GM12878 (cell line): Measurements from ENCODE around the gene SNX21. TPM values are rescaled to one million over a fixed set of nuclear protein-coding genes. Genes with fewer than 3 reads are reported as not detected.

ENCODE experiments used
- ATAC-seq: fragments of 200-7000 bp; cut with Tn5 transposase; 3 replicates; pipeline ENCODE4 v1.9.1; 2020; ENCODE audit warnings: mild to moderate bottlenecking, moderate library complexity
- BruUV-seq: library from RNA; stranded (reverse); fragments of 400-500 nt; replicated peaks from 2 replicates; lab custom pipeline; 2021; lab: Mats Ljungman, UMichigan
- CTCF ChIA-PET: fragments of 300-600 bp; sonication (Branson Sonifier 250); formaldehyde crosslinking; extraction: SDS; loops from one replicate; lab custom pipeline; 2021; ENCODE audit warnings: inconsistent platforms; lab: Yijun Ruan, JAX
- POLR2A ChIA-PET: fragments of 350-600 bp; formaldehyde crosslinking; extraction: SDS; loops from one replicate; lab custom pipeline; 2021; ENCODE audit warnings: inconsistent platforms; lab: Charles Lee
- RAD21 ChIA-PET: fragments of 300-600 bp; sonication (Branson Sonifier 250); formaldehyde crosslinking; loops from one replicate; lab custom pipeline; 2023; ENCODE audit warnings: antibody characterized with exemption; ENCODE audit not compliant: unreplicated experiment; lab: Charles Lee
- SMC1A ChIA-PET: fragments of 300-600 bp; sonication (Branson Sonifier 250); formaldehyde crosslinking; loops from one replicate; lab custom pipeline; 2023; ENCODE audit not compliant: unreplicated experiment, uncharacterized antibody; lab: Charles Lee
- DNase-seq: peaks from one replicate; pipeline ENCODE4 v3.0.0-alpha.2; 2011; ENCODE audit warnings: low read depth, low spot score
- FAIRE-seq: peaks from 3 replicates; lab custom pipeline; 2011; peaks lifted over from hg19 to GRCh38; lab: Jason Lieb, UNC
- H2AFZ ChIP-seq: 2 replicates; pipeline ENCODE4 v1.6.0; 2011; ENCODE audit warnings: low read depth, low read length, control low read depth; ENCODE audit not compliant: control insufficient read depth
- H3K27ac ChIP-seq: 2 replicates; pipeline ENCODE4 v1.5.1; 2011; ENCODE audit warnings: control low read depth; ENCODE audit not compliant: control insufficient read depth, insufficient read depth
- H3K27me3 ChIP-seq, 2 experiments: replicated peaks in 1 of 2; 2 replicates each; pipeline versions ENCODE4 v1.6.0 to v1.6.1; 2011; ENCODE audit warnings: low read length in 1 of 2; ENCODE audit not compliant: control insufficient read depth in 2 of 2, insufficient read depth in 2 of 2
- H3K36me3 ChIP-seq, 2 experiments: 2 replicates each; pipeline ENCODE4 v1.5.1; 2011; ENCODE audit warnings: low read length in 1 of 2; ENCODE audit not compliant: control insufficient read depth in 2 of 2, insufficient read depth in 2 of 2
- H3K4me1 ChIP-seq: 2 replicates; pipeline ENCODE4 v1.6.1; 2011; ENCODE audit warnings: mild to moderate bottlenecking, low read length, moderate library complexity, mixed read lengths; ENCODE audit not compliant: control insufficient read depth, insufficient read depth
- H3K4me2 ChIP-seq: 2 replicates; pipeline ENCODE4 v1.6.0; 2011; ENCODE audit warnings: control low read depth; ENCODE audit not compliant: control insufficient read depth, insufficient read depth
- H3K4me3 ChIP-seq: fragments of 200-600 bp; sonication (generic); 2 replicates; pipeline ENCODE4 v1.5.1; 2016
- H3K79me2 ChIP-seq: 2 replicates; pipeline ENCODE4 v1.6.0; 2011; ENCODE audit warnings: low read length; ENCODE audit not compliant: control insufficient read depth, insufficient read depth
- H3K9ac ChIP-seq: 2 replicates; pipeline ENCODE4 v1.8.0; 2011; ENCODE audit warnings: low read length, control low read depth, mixed read lengths; ENCODE audit not compliant: control insufficient read depth, insufficient read depth
- H3K9me3 ChIP-seq: replicated peaks from 3 replicates; pipeline ENCODE4 v1.5.1; 2011; ENCODE audit warnings: mild to moderate bottlenecking, low read length; ENCODE audit not compliant: control insufficient read depth, insufficient read depth
- H4K20me1 ChIP-seq: 2 replicates; pipeline ENCODE4 v1.6.0; 2011; ENCODE audit not compliant: control insufficient read depth, insufficient read depth
- EED ChIP-seq: sonication (generic); IDR thresholded peaks from 2 replicates; pipeline ENCODE4 v1.6.1; 2016; ENCODE audit warnings: antibody characterized with exemption, low read depth
- IKZF1 ChIP-seq: fragments of 450-650 bp; conservative IDR thresholded peaks from 2 replicates; pipeline ENCODE4 v1.6.1; 2017; ENCODE audit warnings: antibody characterized with exemption, mild to moderate bottlenecking
- IKZF2 ChIP-seq, 2 experiments: fragments of 450-650 bp; IDR thresholded peaks; 2 replicates each; pipeline ENCODE4 v1.6.1; 2017; ENCODE audit warnings: mild to moderate bottlenecking in 2 of 2, moderate library complexity in 2 of 2
- MEF2A ChIP-seq: IDR thresholded peaks from 2 replicates; pipeline ENCODE4 v1.6.1; 2011; ENCODE audit warnings: low read depth, mild to moderate bottlenecking, low read length, moderate library complexity; ENCODE audit not compliant: insufficient read depth
- MTA2 ChIP-seq: fragments of 450-650 bp; IDR thresholded peaks from 2 replicates; pipeline ENCODE4 v1.6.1; 2016; ENCODE audit warnings: low read depth, mild to moderate bottlenecking, moderate library complexity
- MTA3 ChIP-seq: IDR thresholded peaks from 2 replicates; pipeline ENCODE4 v1.6.1; 2012; ENCODE audit warnings: low read length, inconsistent platforms, borderline replicate concordance
- NFYB ChIP-seq: IDR thresholded peaks from 2 replicates; pipeline ENCODE4 v1.6.1; 2011; ENCODE audit warnings: low read depth, mild to moderate bottlenecking, low read length, improper control_type of control experiment, moderate library complexity; ENCODE audit not compliant: insufficient read depth
- POU2F2 ChIP-seq: IDR thresholded peaks from 3 replicates; pipeline ENCODE4 v1.6.1; 2011; ENCODE audit warnings: low read depth, mild to moderate bottlenecking, low read length, borderline replicate concordance
- SPI1 ChIP-seq: IDR thresholded peaks from 2 replicates; pipeline ENCODE4 v1.6.1; 2011; ENCODE audit warnings: low read depth, mild to moderate bottlenecking, low read length, moderate library complexity, borderline replicate concordance; ENCODE audit not compliant: insufficient read depth
- YY1 ChIP-seq: IDR thresholded peaks from 2 replicates; pipeline ENCODE4 v1.6.1; 2011; ENCODE audit warnings: low read depth, mild to moderate bottlenecking, low read length
- WGBS: methylation state at CpG from one replicate; pipeline ENCODE4 v1.1.6; 2016; ENCODE audit warnings: low lambda C conversion rate; ENCODE audit not compliant: insufficient replicate concordance, insufficient coverage; ENCODE audit errors: missing lambda C conversion rate; 5-methylcytosine and 5-hydroxymethylcytosine counted together
- in situ Hi-C: fragments of 300-500 bp; cut with MboI; formaldehyde crosslinking; loops from 9 replicates; pipeline ENCODE4 v1.14.3; 2018; ENCODE audit warnings: mixed read lengths
- intact Hi-C: fragments of 100-400 bp; cut with micrococcal nuclease; formaldehyde crosslinking; loops from one replicate; pipeline ENCODE4 v1.14.2; 2022; ENCODE audit not compliant: unreplicated experiment
- polyA plus RNA-seq, 11 experiments: library from polyadenylated mRNA; depleted of rRNA in 4 of 11; unstranded in 6 of 11; stranded (reverse) in 5 of 11; fragments of >200 nt; fragmentation: Nextera tagmentation in 4 of 11; fragmentation: Illumina TruSeq in 1 of 11; extraction: Ambion mirVana in 4 of 11; extraction: Trizol in 1 of 11; gene quantifications; 1 replicate in 1 of 11; 2 replicates in 10 of 11; pipeline versions ENCODE4 v1.2.1 to v1.2.3, GENCODE V29; 2011 to 2016; ENCODE audit warnings: inconsistent platforms in 2 of 11, missing spikeins in 2 of 11, low read depth in 1 of 11
- total RNA-seq, 4 experiments: library from RNA; depleted of rRNA in 3 of 4; stranded (reverse); fragments of >200 nt in 3 of 4; fragmentation: Illumina TruSeq in 1 of 4; extraction: Trizol in 1 of 4; gene quantifications; 2 replicates each; pipeline versions ENCODE4 v1.2.1 to v1.2.3, GENCODE V29; 2013 to 2021
- TF ChIP-seq, protein P1 (sequence below): fragments of 450-650 bp; IDR thresholded peaks from 2 replicates; pipeline ENCODE4 v1.6.1; 2017; ENCODE audit warnings: antibody characterized with exemption, mild to moderate bottlenecking, moderate library complexity
- TF ChIP-seq, protein P2 (sequence below): IDR thresholded peaks from 2 replicates; pipeline ENCODE4 v1.6.1; 2012; ENCODE audit warnings: low read depth, low read length, improper control_type of control experiment
- TF ChIP-seq, protein P3 (sequence below): fragments of 450-650 bp; IDR thresholded peaks from 2 replicates; pipeline ENCODE4 v1.6.1; 2016; ENCODE audit warnings: mild to moderate bottlenecking

SNX21 gene
- total and polyA plus RNA-seq, 10 of the 15 experiments (the other 5 are each of a cell fraction or from before 2014, with no cell fraction given) = 0.10 to 1.4 (median 0.57) TPM

GRCh38 chr20:45841407-45842129 is 8.0 kb downstream of the SNX21 start (continued):
- TF ChIP-seq, protein P1, sequence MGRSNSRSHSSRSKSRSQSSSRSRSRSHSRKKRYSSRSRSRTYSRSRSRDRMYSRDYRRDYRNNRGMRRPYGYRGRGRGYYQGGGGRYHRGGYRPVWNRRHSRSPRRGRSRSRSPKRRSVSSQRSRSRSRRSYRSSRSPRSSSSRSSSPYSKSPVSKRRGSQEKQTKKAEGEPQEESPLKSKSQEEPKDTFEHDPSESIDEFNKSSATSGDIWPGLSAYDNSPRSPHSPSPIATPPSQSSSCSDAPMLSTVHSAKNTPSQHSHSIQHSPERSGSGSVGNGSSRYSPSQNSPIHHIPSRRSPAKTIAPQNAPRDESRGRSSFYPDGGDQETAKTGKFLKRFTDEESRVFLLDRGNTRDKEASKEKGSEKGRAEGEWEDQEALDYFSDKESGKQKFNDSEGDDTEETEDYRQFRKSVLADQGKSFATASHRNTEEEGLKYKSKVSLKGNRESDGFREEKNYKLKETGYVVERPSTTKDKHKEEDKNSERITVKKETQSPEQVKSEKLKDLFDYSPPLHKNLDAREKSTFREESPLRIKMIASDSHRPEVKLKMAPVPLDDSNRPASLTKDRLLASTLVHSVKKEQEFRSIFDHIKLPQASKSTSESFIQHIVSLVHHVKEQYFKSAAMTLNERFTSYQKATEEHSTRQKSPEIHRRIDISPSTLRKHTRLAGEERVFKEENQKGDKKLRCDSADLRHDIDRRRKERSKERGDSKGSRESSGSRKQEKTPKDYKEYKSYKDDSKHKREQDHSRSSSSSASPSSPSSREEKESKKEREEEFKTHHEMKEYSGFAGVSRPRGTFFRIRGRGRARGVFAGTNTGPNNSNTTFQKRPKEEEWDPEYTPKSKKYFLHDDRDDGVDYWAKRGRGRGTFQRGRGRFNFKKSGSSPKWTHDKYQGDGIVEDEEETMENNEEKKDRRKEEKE = no peak
- no peak for TF ChIP-seq MTA3
- no peak for TF ChIP-seq POU2F2

DNA sequence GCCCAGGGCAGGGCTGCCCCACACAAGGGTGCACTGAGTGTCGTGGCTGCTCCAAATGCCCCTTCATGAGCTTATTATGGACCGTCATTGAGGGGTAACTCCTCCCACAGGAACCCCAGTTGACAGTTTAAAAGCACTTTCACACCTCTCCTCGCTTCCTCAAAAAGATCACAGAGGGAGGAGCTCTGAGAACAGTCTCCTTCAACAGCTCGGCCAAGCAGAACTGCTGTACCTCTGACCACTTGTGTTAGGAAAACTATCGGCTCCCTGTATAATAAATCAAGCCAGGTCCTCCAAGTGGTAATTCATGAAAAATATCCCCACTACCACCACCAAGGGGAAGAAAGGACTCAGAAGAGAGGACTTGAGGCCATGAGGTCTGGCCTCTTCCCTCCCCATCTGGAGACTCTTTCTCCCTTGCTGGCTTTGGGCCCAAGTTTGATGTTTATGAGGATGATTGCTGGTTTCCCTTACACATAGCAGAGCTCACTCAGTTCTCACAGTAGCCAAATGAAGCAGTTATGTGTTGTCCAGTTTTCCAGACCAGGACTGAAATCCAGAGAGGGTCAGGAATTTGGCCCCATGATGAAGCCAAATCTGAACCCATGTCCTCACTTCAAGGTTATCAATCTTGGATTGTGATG is 8.7 kb downstream of the SNX21 start:
- SMC1A ChIA-PET = interaction anchor here (0.6 to 2.1 kb wide), 13 partner anchors 8 to 170 kb away, joined by 3 to 4 read pairs (median 4); partner anchors contain the start of gene UBE2C
- peak overlapping the region; percentile 63 for H3K27ac ChIP-seq
- H3K9me3 ChIP-seq = no peaks in the 10 kb centered on the region
- peaks cover 5 to 12% of the 10 kb centered on the region in 2 experiments for H3K36me3 ChIP-seq
- intact Hi-C loops (no loop called here), in situ Hi-C loops (no loop called here)
- no peak overlapping the region for H3K9ac ChIP-seq
- ATAC-seq (peak; percentile 98), FAIRE-seq (peak; percentile 99), DNase-seq (peak; percentile 33)
- no peaks in the 10 kb centered on the region for H4K20me1 ChIP-seq
- H3K79me2 ChIP-seq = no peaks in the 10 kb centered on the region
- H2AFZ ChIP-seq = peak overlapping the region; percentile 37
- CTCF ChIA-PET = interaction anchor here (1.0 to 3.8 kb wide), 8 partner anchors 9 to 128 kb away, joined by 3 to 18 read pairs (median 7); partner anchors contain the start of genes ACOT8, PCIF1, SNX21 and ZSWIM3
- 3% methylated on average over 5 of the region's 5 CpGs for WGBS
- H3K4me3 ChIP-seq = no peak overlapping the region
- TF ChIP-seq EED (peak; percentile 32; the same call in 1 of the 2 replicates), IKZF2 (IDR thresholded peaks at IDR 0.05) (peak; percentile 43 to 51; a peak in 2 of 4 replicates), MEF2A (no peak), YY1 (no peak), MTA2 (0 out of 2 replicates have a peak, but pooled peaks have one; percentile 13), SPI1 (peak; percentile 84), IKZF1 (peak; percentile 47; the same call in 1 of the 2 replicates), NFYB (no peak)
- TF ChIP-seq, protein P2, sequence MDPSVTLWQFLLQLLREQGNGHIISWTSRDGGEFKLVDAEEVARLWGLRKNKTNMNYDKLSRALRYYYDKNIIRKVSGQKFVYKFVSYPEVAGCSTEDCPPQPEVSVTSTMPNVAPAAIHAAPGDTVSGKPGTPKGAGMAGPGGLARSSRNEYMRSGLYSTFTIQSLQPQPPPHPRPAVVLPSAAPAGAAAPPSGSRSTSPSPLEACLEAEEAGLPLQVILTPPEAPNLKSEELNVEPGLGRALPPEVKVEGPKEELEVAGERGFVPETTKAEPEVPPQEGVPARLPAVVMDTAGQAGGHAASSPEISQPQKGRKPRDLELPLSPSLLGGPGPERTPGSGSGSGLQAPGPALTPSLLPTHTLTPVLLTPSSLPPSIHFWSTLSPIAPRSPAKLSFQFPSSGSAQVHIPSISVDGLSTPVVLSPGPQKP = no peak
- TF ChIP-seq, protein P3, sequence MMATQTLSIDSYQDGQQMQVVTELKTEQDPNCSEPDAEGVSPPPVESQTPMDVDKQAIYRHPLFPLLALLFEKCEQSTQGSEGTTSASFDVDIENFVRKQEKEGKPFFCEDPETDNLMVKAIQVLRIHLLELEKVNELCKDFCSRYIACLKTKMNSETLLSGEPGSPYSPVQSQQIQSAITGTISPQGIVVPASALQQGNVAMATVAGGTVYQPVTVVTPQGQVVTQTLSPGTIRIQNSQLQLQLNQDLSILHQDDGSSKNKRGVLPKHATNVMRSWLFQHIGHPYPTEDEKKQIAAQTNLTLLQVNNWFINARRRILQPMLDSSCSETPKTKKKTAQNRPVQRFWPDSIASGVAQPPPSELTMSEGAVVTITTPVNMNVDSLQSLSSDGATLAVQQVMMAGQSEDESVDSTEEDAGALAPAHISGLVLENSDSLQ = 0 out of 2 replicates have a peak, but pooled peaks have one; percentile 27
- H3K4me2 ChIP-seq = 0 out of 2 replicates have a peak overlapping the region, but pooled peaks have one; percentile 45
- RAD21 ChIA-PET = interaction anchor here (0.9 to 1.7 kb wide), 12 partner anchors 16 to 128 kb away, joined by 3 to 6 read pairs (median 4); partner anchors contain the start of genes ACOT8, CTSA, NEURL2 and PCIF1
- POLR2A ChIA-PET = interaction anchor here (0.7 to 2.3 kb wide), 9 partner anchors 9 to 118 kb away, joined by 3 to 10 read pairs (median 5); partner anchors contain the start of genes CTSA, NEURL2, SNX21 and UBE2C
- no peaks in the 10 kb centered on the region for H3K27me3 ChIP-seq
- TSS peak; percentile 42 for BruUV-seq
- H3K4me1 ChIP-seq = peaks cover 14% of the 10 kb centered on the region
